Sigmoid colon (tissue), 7 donors: ENCODE results near the gene OCRL. TPM values are rescaled to one million over a fixed set of nuclear protein-coding genes. Genes with fewer than 3 reads are reported as not detected.

Source experiments
- DNase-seq: peaks from one replicate; pipeline ENCODE4 v3.0.0-alpha.2; 2019
- H3K27ac ChIP-seq, 4 donors: fragments of 200-600 bp; sonication (generic); one replicate each; pipeline ENCODE4 v1.5.1; 2016 to 2019; ENCODE audit warnings: mild to moderate bottlenecking in 1 of 4
- H3K27me3 ChIP-seq, 3 donors: fragments of 200-600 bp; sonication (generic); one replicate each; pipeline ENCODE4 v1.5.1; 2019; ENCODE audit warnings: mild to moderate bottlenecking in 1 of 3
- H3K36me3 ChIP-seq, 4 donors: fragments of 200-600 bp; sonication (generic); one replicate each; pipeline ENCODE4 v1.5.1; 2016 to 2019
- H3K4me1 ChIP-seq, 4 donors: fragments of 200-600 bp; sonication (generic); one replicate each; pipeline ENCODE4 v1.5.1; 2017 to 2019
- H3K4me3 ChIP-seq, 4 donors: fragments of 200-600 bp; sonication (generic); one replicate each; pipeline ENCODE4 v1.5.1; 2017 to 2019; ENCODE audit warnings: mild to moderate bottlenecking in 2 of 4, moderate library complexity in 1 of 4
- H3K9me3 ChIP-seq, 4 donors: fragments of 200-600 bp in 3 of 4; sonication (generic) in 3 of 4; one replicate each; pipeline versions ENCODE4 v1.5.1 to v1.6.1; 2013 to 2019
- EP300 ChIP-seq, 4 donors: sonication (generic); formaldehyde crosslinking; IDR thresholded peaks; one replicate each; pipeline ENCODE4 v1.6.1; 2017; ENCODE audit warnings: antibody characterized with exemption in 4 of 4
- POLR2A ChIP-seq, 2 donors: fragments of 450-650 bp; IDR thresholded peaks; one replicate each; pipeline ENCODE4 v1.6.1; 2016; ENCODE audit warnings: antibody characterized with exemption in 2 of 2, mild to moderate bottlenecking in 2 of 2, moderate library complexity in 2 of 2
- POLR2AphosphoS5 ChIP-seq, 4 donors: sonication (generic); formaldehyde crosslinking; IDR thresholded peaks; one replicate each; pipeline ENCODE4 v1.6.1; 2017; ENCODE audit warnings: antibody characterized with exemption in 4 of 4
- WGBS, 2 donors: extraction: QIAGEN DNeasy Blood & Tissue Kit; methylation state at CpG; one replicate each; pipeline ENCODE4 v1.1.7; 2013; 5-methylcytosine and 5-hydroxymethylcytosine counted together
- intact Hi-C: fragments of 100-400 bp; cut with DNase I; formaldehyde crosslinking; loops from one replicate; pipeline ENCODE4 v1.15.1; 2023
- polyA plus RNA-seq, 3 donors: library from polyadenylated mRNA; stranded (reverse); fragments of 200-250 nt; gene quantifications; one replicate each; pipeline ENCODE4 v1.2.3, GENCODE V29; 2013
- total RNA-seq, 4 donors: library from RNA; depleted of rRNA; stranded (reverse); fragments of >200 nt; gene quantifications; one replicate each; pipeline ENCODE4 v1.1.0, GENCODE V29; 2016
- TF ChIP-seq, protein P1 (sequence below), 4 experiments: fragments of 450-650 bp in 3 of 4; fragments of 200-600 bp in 1 of 4; IDR thresholded peaks; one replicate each; pipeline ENCODE4 v1.5.1; 2016 to 2019; ENCODE audit warnings: antibody characterized with exemption in 4 of 4, mild to moderate bottlenecking in 3 of 4, moderate library complexity in 2 of 4
- donor health status: healthy with polysubstance abuse.
- donor health status: Bipolar disorder and iron deficiency.
- donor health status: healthy.

The OCRL gene
- total and polyA plus RNA-seq, 7 donors = 12.2 to 24.1 (median 15.1) TPM

GRCh38 chrX:129594781-129595180, 54.7 kb downstream of the OCRL start:
- Histone ChIP-seq H3K4me3 (no peak overlapping the region), H3K36me3 (peaks cover 0 to 10% (median 1%) of the 10 kb centered on the region in 4 donors), H3K27ac (no peak overlapping the region), H3K27me3 (no peaks in the 10 kb centered on the region), H3K9me3 (no peaks in the 10 kb centered on the region), H3K4me1 (no peaks in the 10 kb centered on the region)
- intact Hi-C loops = no loop called here
- no peak for DNase-seq
- WGBS, 2 donors = 97 to 98% methylated on average over 1 of the region's 1 CpG
- TF ChIP-seq POLR2A (IDR thresholded peaks at IDR 0.05) = no peak
- TF ChIP-seq, protein P1, sequence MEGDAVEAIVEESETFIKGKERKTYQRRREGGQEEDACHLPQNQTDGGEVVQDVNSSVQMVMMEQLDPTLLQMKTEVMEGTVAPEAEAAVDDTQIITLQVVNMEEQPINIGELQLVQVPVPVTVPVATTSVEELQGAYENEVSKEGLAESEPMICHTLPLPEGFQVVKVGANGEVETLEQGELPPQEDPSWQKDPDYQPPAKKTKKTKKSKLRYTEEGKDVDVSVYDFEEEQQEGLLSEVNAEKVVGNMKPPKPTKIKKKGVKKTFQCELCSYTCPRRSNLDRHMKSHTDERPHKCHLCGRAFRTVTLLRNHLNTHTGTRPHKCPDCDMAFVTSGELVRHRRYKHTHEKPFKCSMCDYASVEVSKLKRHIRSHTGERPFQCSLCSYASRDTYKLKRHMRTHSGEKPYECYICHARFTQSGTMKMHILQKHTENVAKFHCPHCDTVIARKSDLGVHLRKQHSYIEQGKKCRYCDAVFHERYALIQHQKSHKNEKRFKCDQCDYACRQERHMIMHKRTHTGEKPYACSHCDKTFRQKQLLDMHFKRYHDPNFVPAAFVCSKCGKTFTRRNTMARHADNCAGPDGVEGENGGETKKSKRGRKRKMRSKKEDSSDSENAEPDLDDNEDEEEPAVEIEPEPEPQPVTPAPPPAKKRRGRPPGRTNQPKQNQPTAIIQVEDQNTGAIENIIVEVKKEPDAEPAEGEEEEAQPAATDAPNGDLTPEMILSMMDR (IDR thresholded peaks at IDR 0.05) = no peak
- no peak for TF ChIP-seq EP300 (IDR thresholded peaks at IDR 0.05)
- TF ChIP-seq POLR2AphosphoS5 (IDR thresholded peaks at IDR 0.05) = no peak

DNA sequence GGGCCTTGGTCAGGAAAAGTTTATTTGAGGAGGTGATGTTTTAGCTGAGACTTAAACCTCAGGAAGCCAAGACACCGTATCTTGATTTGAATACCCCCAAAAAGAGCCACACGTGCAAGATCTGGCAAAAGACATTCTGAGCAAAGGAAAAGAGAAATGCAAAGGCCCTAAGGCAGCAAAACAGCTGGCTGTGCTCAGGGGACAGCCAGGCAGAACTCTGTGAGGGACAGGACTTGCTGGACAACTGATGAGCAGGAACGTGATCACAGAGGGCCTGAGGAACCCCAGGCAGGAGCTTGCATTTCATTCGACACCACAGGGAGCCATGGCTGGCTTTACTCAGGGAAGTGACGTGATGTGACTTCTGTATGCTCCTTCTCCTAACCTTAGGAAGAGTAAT, 56.0 kb downstream of the OCRL start:
- no peak overlapping the region for H3K27ac ChIP-seq

DNA sequence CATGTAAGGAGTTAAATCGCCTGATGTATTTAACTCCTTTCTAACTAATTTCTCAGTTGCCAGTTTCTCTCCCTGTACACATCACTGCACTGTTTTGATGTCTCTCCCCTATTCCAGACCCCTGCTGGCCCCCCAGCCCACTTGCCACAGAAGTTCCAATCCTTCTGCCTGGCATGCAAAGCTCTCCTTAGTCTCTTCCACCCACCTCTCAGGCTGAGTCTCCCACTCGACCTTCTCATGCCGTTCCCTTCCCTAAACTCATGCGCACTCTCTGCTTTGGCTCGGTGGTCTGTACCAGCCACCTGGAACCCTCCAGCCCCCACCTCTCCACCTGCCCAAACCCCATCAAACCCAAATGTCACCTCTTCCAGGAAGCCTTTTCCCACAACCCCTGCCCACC, 57.8 kb downstream of the OCRL start:
- Histone ChIP-seq H3K27ac (no peak overlapping the region), H3K36me3 (no peaks in the 10 kb centered on the region), H3K9me3 (no peaks in the 10 kb centered on the region), H3K27me3 (no peaks in the 10 kb centered on the region), H3K4me3 (no peak overlapping the region), H3K4me1 (no peaks in the 10 kb centered on the region)
- TF ChIP-seq EP300 (IDR thresholded peaks at IDR 0.05) (no peak), POLR2A (IDR thresholded peaks at IDR 0.05) (no peak), POLR2AphosphoS5 (IDR thresholded peaks at IDR 0.05) (no peak)
- TF ChIP-seq, protein P1 (IDR thresholded peaks at IDR 0.05) = no peak
- DNase-seq = no peak
- WGBS, 2 donors = 77 to 85% methylated on average over 5 of the region's 5 CpGs
- intact Hi-C loops = no loop called here

More for the DNA sequence above, 56.0 kb downstream of the OCRL start:
- 87 to 91% methylated on average over 5 of the region's 5 CpGs for WGBS, 2 donors
- TF ChIP-seq, protein P1 (IDR thresholded peaks at IDR 0.05) = no peak
- TF ChIP-seq POLR2AphosphoS5 (IDR thresholded peaks at IDR 0.05) = no peak
- no peak for TF ChIP-seq POLR2A (IDR thresholded peaks at IDR 0.05)
- TF ChIP-seq EP300 (IDR thresholded peaks at IDR 0.05) = no peak
- H3K9me3 ChIP-seq = no peaks in the 10 kb centered on the region
- intact Hi-C loops = no loop called here
- no peaks in the 10 kb centered on the region for H3K27me3 ChIP-seq
- H3K4me3 ChIP-seq = no peak overlapping the region
- H3K4me1 ChIP-seq = no peaks in the 10 kb centered on the region
- DNase-seq = no peak
- no peaks in the 10 kb centered on the region for H3K36me3 ChIP-seq

- H3K4me3 ChIP-seq = no peak overlapping the region
- H3K4me1 ChIP-seq = peaks cover 0 to 4% (median 0%) of the 10 kb centered on the region in 4 donors
- TF ChIP-seq POLR2A (IDR thresholded peaks at IDR 0.05) (no peak), EP300 (IDR thresholded peaks at IDR 0.05) (no peak), POLR2AphosphoS5 (IDR thresholded peaks at IDR 0.05) (no peak)
- TF ChIP-seq, protein P1 (IDR thresholded peaks at IDR 0.05) = no peak
- H3K9me3 ChIP-seq = no peaks in the 10 kb centered on the region
- no peak for DNase-seq
- no peaks in the 10 kb centered on the region for H3K36me3 ChIP-seq
- H3K27me3 ChIP-seq = no peaks in the 10 kb centered on the region
- no peak overlapping the region for H3K27ac ChIP-seq
- intact Hi-C loops = no loop called here
- WGBS, 2 donors = 84 to 85% methylated on average over 5 of the region's 5 CpGs
Measured at GRCh38 chrX:129599499-129599898, 59.4 kb downstream of the OCRL start.

DNA sequence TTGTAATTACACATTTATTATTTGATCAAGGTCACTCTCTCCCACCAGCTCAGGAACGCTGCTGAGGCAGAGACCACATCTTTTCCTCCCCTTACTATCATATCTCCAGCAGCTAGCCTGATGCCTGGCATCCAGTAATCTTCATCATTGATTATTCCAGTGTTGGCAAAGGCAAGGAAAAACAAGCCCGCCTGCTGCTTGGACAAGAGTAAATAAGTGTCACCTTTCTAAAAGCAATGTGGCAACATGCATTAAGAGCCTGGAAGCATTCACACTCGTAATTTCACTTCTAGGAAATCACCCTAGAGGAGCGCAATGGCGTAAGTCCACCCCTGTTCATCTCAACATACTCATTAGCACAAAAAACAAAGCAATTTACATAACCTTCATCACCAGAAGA, 59.9 kb downstream of the OCRL start:
- intact Hi-C loops = loop anchor here (10.0 kb wide), 2 partner anchors 465 to 595 kb away; no protein-coding TSS in a partner anchor
- no peak for DNase-seq
- TF ChIP-seq, protein P1 (IDR thresholded peaks at IDR 0.05) = no peak
- TF ChIP-seq EP300 (IDR thresholded peaks at IDR 0.05) (no peak), POLR2A (IDR thresholded peaks at IDR 0.05) (no peak), POLR2AphosphoS5 (IDR thresholded peaks at IDR 0.05) (no peak)
- WGBS, 2 donors = 92 to 93% methylated on average over 5 of the region's 5 CpGs
- H3K36me3 ChIP-seq = no peaks in the 10 kb centered on the region
- no peak overlapping the region for H3K27ac ChIP-seq
- no peak overlapping the region for H3K4me3 ChIP-seq
- H3K4me1 ChIP-seq = peaks cover 0 to 5% (median 0%) of the 10 kb centered on the region in 4 donors
- no peaks in the 10 kb centered on the region for H3K9me3 ChIP-seq
- no peaks in the 10 kb centered on the region for H3K27me3 ChIP-seq
